Mucosa of descending colon (tissue), 3 donors: Measurements from ENCODE around the gene ANKRD11. TPM values are rescaled to one million over a fixed set of nuclear protein-coding genes. Genes with fewer than 3 reads are reported as not detected.
"Not testable (repeated sequence)": the region's sequence is repeated elsewhere in the genome, so short reads cannot be mapped to it uniquely, and the experiment has no call there.

Experiments
- ATAC-seq: fragments of 200-7000 bp; cut with Tn5 transposase; one replicate; pipeline ENCODE4 v1.9.1; 2020; ENCODE audit warnings: mild to moderate bottlenecking, moderate library complexity
- DNase-seq, 3 donors: peaks; one replicate each; pipeline ENCODE4 v3.0.0-alpha.2; 2020
- H3K36me3 ChIP-seq: fragments of 200-600 bp; one replicate; pipeline ENCODE4 v1.8.0; 2021; ENCODE audit warnings: low read depth, mild to moderate bottlenecking
- H3K4me1 ChIP-seq: fragments of 200-600 bp; one replicate; pipeline ENCODE4 v1.8.0; 2021; ENCODE audit warnings: low read depth, mild to moderate bottlenecking
- H3K4me3 ChIP-seq: fragments of 200-600 bp; one replicate; pipeline ENCODE4 v1.8.0; 2021; ENCODE audit warnings: mild to moderate bottlenecking
- H3K9me3 ChIP-seq: fragments of 200-600 bp; one replicate; pipeline ENCODE4 v1.8.0; 2021; ENCODE audit warnings: mild to moderate bottlenecking
- intact Hi-C, 2 donors: fragments of 100-400 bp; cut with DNase I in 1 of 2; cut with micrococcal nuclease in 1 of 2; formaldehyde crosslinking; loops; one replicate each; pipeline versions ENCODE4 v1.11.0 to v1.11.1; 2022; cut with DNase I, micrococcal nuclease
- total RNA-seq, 3 donors: library from RNA; stranded (reverse); fragmentation: NEBNext Ultra II Directional in 2 of 3; extraction: Animal tissue kit (Norgen Biotek cat#: 25700) in 2 of 3; gene quantifications; one replicate each; pipeline versions ENCODE4 v1.2.1 to v1.2.4, GENCODE V29; 2021 to 2023
- TF ChIP-seq, protein P1 (sequence below): fragments of 200-600 bp; IDR thresholded peaks from one replicate; pipeline ENCODE4 v1.8.0; 2022; ENCODE audit warnings: antibody characterized with exemption, mild to moderate bottlenecking
- donor health status: DM: no; HTN: no; CAD: no; lungs with moderate emphysema.
- donor health status: DM: no; HTN: no; CAD: no.
- donor health status: DM: no; HTN: yes; CAD: no.

ANKRD11 gene
- total RNA-seq, 3 donors from 2014 or later = 125 to 127 (median 127) TPM

- DNase-seq = peak in 2 of 3 donors; percentile 18 to 44
- H3K36me3 ChIP-seq, H3K4me3 ChIP-seq, intact Hi-C loops, H3K9me3 ChIP-seq, ATAC-seq: not testable (repeated sequence)
- peaks cover 21% of the 10 kb centered on the region for H3K4me1 ChIP-seq
Observed at GRCh38 chr16:89328412-89329400, 161.7 kb downstream of the ANKRD11 start.

DNA sequence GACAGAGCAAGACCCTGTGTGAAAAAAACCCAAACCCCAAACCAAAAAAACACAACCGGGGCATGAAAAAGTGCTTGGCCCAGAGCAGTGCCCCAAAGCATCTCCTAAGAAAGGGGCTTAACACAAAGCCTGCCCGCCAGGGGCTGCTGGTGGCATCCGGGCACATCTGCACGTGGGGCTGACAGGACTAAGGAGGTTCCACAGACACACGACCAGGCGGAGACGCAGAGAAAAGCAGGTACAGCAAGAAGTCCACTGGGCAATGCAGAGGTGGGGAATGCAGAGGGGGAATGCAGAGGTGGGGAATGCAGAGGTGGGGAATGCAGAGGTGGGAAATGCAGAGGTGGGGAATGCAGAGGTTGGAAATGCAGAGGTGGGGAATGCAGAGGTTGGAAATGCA is 163.6 kb downstream of the ANKRD11 start:
- H3K36me3 ChIP-seq = no peaks in the 10 kb centered on the region
- TF ChIP-seq, protein P1, sequence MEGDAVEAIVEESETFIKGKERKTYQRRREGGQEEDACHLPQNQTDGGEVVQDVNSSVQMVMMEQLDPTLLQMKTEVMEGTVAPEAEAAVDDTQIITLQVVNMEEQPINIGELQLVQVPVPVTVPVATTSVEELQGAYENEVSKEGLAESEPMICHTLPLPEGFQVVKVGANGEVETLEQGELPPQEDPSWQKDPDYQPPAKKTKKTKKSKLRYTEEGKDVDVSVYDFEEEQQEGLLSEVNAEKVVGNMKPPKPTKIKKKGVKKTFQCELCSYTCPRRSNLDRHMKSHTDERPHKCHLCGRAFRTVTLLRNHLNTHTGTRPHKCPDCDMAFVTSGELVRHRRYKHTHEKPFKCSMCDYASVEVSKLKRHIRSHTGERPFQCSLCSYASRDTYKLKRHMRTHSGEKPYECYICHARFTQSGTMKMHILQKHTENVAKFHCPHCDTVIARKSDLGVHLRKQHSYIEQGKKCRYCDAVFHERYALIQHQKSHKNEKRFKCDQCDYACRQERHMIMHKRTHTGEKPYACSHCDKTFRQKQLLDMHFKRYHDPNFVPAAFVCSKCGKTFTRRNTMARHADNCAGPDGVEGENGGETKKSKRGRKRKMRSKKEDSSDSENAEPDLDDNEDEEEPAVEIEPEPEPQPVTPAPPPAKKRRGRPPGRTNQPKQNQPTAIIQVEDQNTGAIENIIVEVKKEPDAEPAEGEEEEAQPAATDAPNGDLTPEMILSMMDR = no peak
- intact Hi-C loops = no loop called here
- DNase-seq (peak in 2 of 3 donors; percentile 28 to 49), ATAC-seq (no peak)
- peaks cover 31% of the 10 kb centered on the region for H3K4me1 ChIP-seq
- H3K9me3 ChIP-seq = no peaks in the 10 kb centered on the region
- H3K4me3 ChIP-seq = no peak overlapping the region

DNA sequence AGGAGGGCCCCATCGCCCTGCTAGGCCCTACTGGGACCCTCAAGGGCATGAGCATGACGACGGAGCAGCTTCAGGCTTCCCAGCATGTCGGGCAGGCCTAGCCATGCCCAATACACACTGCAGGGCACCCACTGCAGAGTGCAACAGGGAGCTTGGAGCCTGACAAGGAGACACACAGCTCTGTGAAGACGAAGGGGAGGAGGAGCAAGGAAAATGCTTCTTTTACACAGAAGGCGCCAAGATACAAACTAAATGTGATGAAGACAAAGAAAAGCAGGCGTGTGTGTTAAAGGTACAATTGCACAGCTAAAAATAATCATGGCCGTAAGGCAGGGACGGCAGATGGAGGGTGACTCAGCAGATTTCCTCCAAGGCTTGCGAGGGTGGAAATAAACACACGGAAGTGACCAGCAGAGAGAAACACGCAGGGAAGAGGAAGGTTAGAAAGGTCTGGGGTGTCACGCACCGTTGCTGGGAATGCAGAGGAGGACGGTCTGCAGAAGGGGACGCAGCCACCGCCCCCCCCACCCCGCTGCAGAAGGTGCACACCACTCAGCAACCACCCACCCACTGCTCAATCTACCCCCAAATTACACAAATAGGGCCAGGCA is 164.4 kb downstream of the ANKRD11 start:
- Histone ChIP-seq H3K4me1 (peaks cover 37% of the 10 kb centered on the region), H3K9me3 (no peaks in the 10 kb centered on the region), H3K36me3 (no peaks in the 10 kb centered on the region), H3K4me3 (no peak overlapping the region)
- ATAC-seq (peak; percentile 75), DNase-seq (peak; percentile 43 to 75 (median 50))
- TF ChIP-seq, protein P1 = no peak
- intact Hi-C loops = no loop called here

GRCh38 chr16:89324056-89325010 is 166.0 kb downstream of the ANKRD11 start:
- no peak for ATAC-seq
- intact Hi-C loops = no loop called here
- peak in 2 of 3 donors; percentile 26 to 43 for DNase-seq
- no peaks in the 10 kb centered on the region for H3K9me3 ChIP-seq
- H3K4me1 ChIP-seq = peaks cover 53% of the 10 kb centered on the region
- TF ChIP-seq, protein P1 = no peak
- no peak overlapping the region for H3K4me3 ChIP-seq
- no peaks in the 10 kb centered on the region for H3K36me3 ChIP-seq

- Histone ChIP-seq H3K4me1 (peaks cover 63% of the 10 kb centered on the region), H3K36me3 (no peaks in the 10 kb centered on the region), H3K9me3 (no peaks in the 10 kb centered on the region), H3K4me3 (no peak overlapping the region)
- intact Hi-C loops = no loop called here
- ATAC-seq = no peak
- TF ChIP-seq, protein P1 = no peak
- peak in 2 of 3 donors; percentile 28 to 34 for DNase-seq
Observed at GRCh38 chr16:89323120-89323960, 167.0 kb downstream of the ANKRD11 start.
